GM23338 (cell line): ENCODE data around the gene BEND6. TPM values are rescaled to one million over a fixed set of nuclear protein-coding genes. Genes with fewer than 3 reads are reported as not detected.

Source experiments
- ATAC-seq: fragments of 200-7000 bp; cut with Tn5 transposase; 3 replicates; pipeline ENCODE4 v1.9.1; 2020
- DNase-seq: peaks from one replicate; pipeline ENCODE4 v3.0.0-alpha.2; 2015; ENCODE audit warnings: low spot score
- H2AFZ ChIP-seq: fragments of 200-600 bp; sonication (generic); 2 replicates; pipeline ENCODE4 v1.8.0; 2016; ENCODE audit warnings: antibody characterized with exemption, mild to moderate bottlenecking, moderate library complexity
- H3F3A ChIP-seq: fragments of 200-600 bp; sonication (generic); replicated peaks from 2 replicates; pipeline ENCODE4 v1.8.0; 2017; ENCODE audit warnings: antibody characterized with exemption, mixed run types, low read depth
- H3K27ac ChIP-seq: fragments of 200-600 bp; sonication (generic); 2 replicates; pipeline ENCODE4 v1.6.1; 2016; ENCODE audit warnings: low read depth
- H3K27me3 ChIP-seq: fragments of 200-600 bp; sonication (generic); 2 replicates; pipeline ENCODE4 v1.8.0; 2016; ENCODE audit warnings: mild to moderate bottlenecking, mixed run types, moderate library complexity; ENCODE audit not compliant: insufficient read depth
- H3K36me3 ChIP-seq: fragments of 200-600 bp; sonication (generic); 2 replicates; pipeline ENCODE4 v1.8.0; 2016; ENCODE audit warnings: mild to moderate bottlenecking; ENCODE audit not compliant: insufficient read depth
- H3K4me1 ChIP-seq: fragments of 200-600 bp; sonication (generic); 2 replicates; pipeline ENCODE4 v1.8.0; 2016; ENCODE audit warnings: mild to moderate bottlenecking, moderate library complexity; ENCODE audit not compliant: insufficient read depth
- H3K4me2 ChIP-seq: fragments of 200-600 bp; sonication (generic); 2 replicates; pipeline ENCODE4 v1.7.1; 2017; ENCODE audit warnings: mixed run types
- H3K4me3 ChIP-seq: fragments of 200-600 bp; sonication (generic); 2 replicates; pipeline ENCODE4 v1.6.1; 2016; ENCODE audit warnings: mixed run types
- H3K79me2 ChIP-seq: fragments of 200-600 bp; sonication (generic); replicated peaks from 2 replicates; pipeline ENCODE4 v1.8.0; 2017; ENCODE audit warnings: mild to moderate bottlenecking; ENCODE audit not compliant: insufficient read depth
- H3K9me2 ChIP-seq: fragments of 200-600 bp; sonication (generic); 2 replicates; pipeline ENCODE4 v1.8.0; 2017; ENCODE audit not compliant: insufficient read depth
- H4K20me1 ChIP-seq: fragments of 200-600 bp; sonication (generic); replicated peaks from 2 replicates; pipeline ENCODE4 v1.8.0; 2017; ENCODE audit warnings: mild to moderate bottlenecking; ENCODE audit not compliant: insufficient read depth
- H3K27ac Mint-ChIP-seq: 2 replicates; pipeline ENCODE4 v1.8.0; 2020; ENCODE audit warnings: inconsistent platforms, mild to moderate bottlenecking, moderate library complexity, mixed read lengths
- H3K27me3 Mint-ChIP-seq: 3 replicates; pipeline ENCODE4 v1.8.0; 2022; ENCODE audit warnings: low read depth, mild to moderate bottlenecking, moderate library complexity, mixed read lengths, inconsistent platforms; ENCODE audit not compliant: insufficient read depth, poor library complexity
- H3K36me3 Mint-ChIP-seq: 3 replicates; pipeline ENCODE4 v1.8.0; 2021; ENCODE audit warnings: low read depth, mild to moderate bottlenecking, inconsistent platforms, moderate library complexity, mixed read lengths
- H3K4me1 Mint-ChIP-seq: 3 replicates; pipeline ENCODE4 v1.8.0; 2020; ENCODE audit warnings: mild to moderate bottlenecking, inconsistent platforms, mixed read lengths
- H3K4me3 Mint-ChIP-seq: 3 replicates; pipeline ENCODE4 v1.8.0; 2021; ENCODE audit warnings: moderate library complexity, mild to moderate bottlenecking, inconsistent platforms, mixed read lengths
- H3K9me3 Mint-ChIP-seq: 3 replicates; pipeline ENCODE4 v1.8.0; 2020; ENCODE audit warnings: moderate library complexity, mild to moderate bottlenecking, inconsistent platforms, mixed read lengths
- CREB1 ChIP-seq: fragments of 250-450 bp; sonication (Bioruptor Pico); IDR thresholded peaks from 2 replicates; pipeline ENCODE4 v1.5.0; 2020; ENCODE audit warnings: low read depth, mild to moderate bottlenecking, moderate library complexity
- CTCF ChIP-seq, 2 experiments: fragments of 200-600 bp in 1 of 2; sonication (generic) in 1 of 2; conservative IDR thresholded peaks; 2 replicates each; pipeline versions ENCODE4 v1.5.1 to v1.6.1; 2016 to 2017; ENCODE audit warnings: antibody characterized with exemption in 2 of 2, low read depth in 2 of 2, mild to moderate bottlenecking in 2 of 2, moderate library complexity in 1 of 2
- ETS1 ChIP-seq: IDR thresholded peaks from 2 replicates; pipeline ENCODE4 v1.6.1; 2016; ENCODE audit warnings: antibody characterized with exemption
- EZH2 ChIP-seq: fragments of 200-600 bp; sonication (generic); IDR thresholded peaks from one replicate; pipeline ENCODE4 v1.8.0; 2017; ENCODE audit warnings: antibody characterized with exemption, mild to moderate bottlenecking, low read depth; ENCODE audit not compliant: unreplicated experiment
- EZH2phosphoT487 ChIP-seq: fragments of 200-600 bp; sonication (generic); IDR thresholded peaks from one replicate; pipeline ENCODE4 v1.8.1; 2018; ENCODE audit warnings: antibody characterized with exemption; ENCODE audit not compliant: unreplicated experiment
- JUNB ChIP-seq: IDR thresholded peaks from one replicate; pipeline ENCODE4 v1.6.1; 2016; ENCODE audit warnings: antibody characterized with exemption; ENCODE audit not compliant: unreplicated experiment
- NANOG ChIP-seq: IDR thresholded peaks from 2 replicates; pipeline ENCODE4 v1.6.1; 2016; ENCODE audit warnings: antibody characterized with exemption, borderline replicate concordance
- POLR2AphosphoS5 ChIP-seq: IDR thresholded peaks from 2 replicates; pipeline ENCODE4 v1.6.1; 2016; ENCODE audit warnings: antibody characterized with exemption, low read depth
- REST ChIP-seq: IDR thresholded peaks from one replicate; pipeline ENCODE4 v1.6.1; 2018; ENCODE audit warnings: antibody characterized with exemption; ENCODE audit not compliant: unreplicated experiment
- STAT1 ChIP-seq: IDR thresholded peaks from one replicate; pipeline ENCODE4 v1.6.1; 2016; ENCODE audit warnings: antibody characterized with exemption; ENCODE audit not compliant: unreplicated experiment
- ZNF114 ChIP-seq: fragments of 250-450 bp; sonication (Bioruptor Pico); IDR thresholded peaks from 2 replicates; pipeline ENCODE4 v1.5.0; 2020; ENCODE audit warnings: mild to moderate bottlenecking, moderate library complexity
- ZNF331 ChIP-seq: fragments of 250-450 bp; sonication (Bioruptor Pico); IDR thresholded peaks from 2 replicates; pipeline ENCODE4 v1.5.0; 2020; ENCODE audit warnings: low read depth, mild to moderate bottlenecking, moderate library complexity
- ZNF462 ChIP-seq: fragments of 250-450 bp; sonication (Bioruptor Pico); IDR thresholded peaks from 2 replicates; pipeline ENCODE4 v1.5.0; 2020; ENCODE audit warnings: mild to moderate bottlenecking, moderate library complexity
- polyA plus RNA-seq: library from polyadenylated mRNA; unstranded; fragments of >200 nt; fragmentation: Nextera tagmentation; extraction: Ambion mirVana; gene quantifications from 2 replicates; pipeline ENCODE4 v1.2.1, GENCODE V29; 2016
- total RNA-seq: library from RNA; depleted of rRNA; stranded (reverse); fragments of >200 nt; shearing (Covaris generic); gene quantifications from 2 replicates; pipeline ENCODE4 v1.2.3, GENCODE V29; 2014

Gene BEND6
- total and polyA plus RNA-seq, 2 experiments from 2014 or later, result 6.0 to 6.7 TPM

- Mint-ChIP-seq H3K27me3 (peaks cover 5% of the 10 kb centered on the region), H3K4me3 (no peak overlapping the region), H3K36me3 (no peaks in the 10 kb centered on the region), H3K4me1 (no peaks in the 10 kb centered on the region), H3K27ac (no peak overlapping the region), H3K9me3 (no peaks in the 10 kb centered on the region)
- Histone ChIP-seq H4K20me1 (no peaks in the 10 kb centered on the region), H3K27ac (no peak overlapping the region), H3K36me3 (no peaks in the 10 kb centered on the region), H3K4me1 (no peaks in the 10 kb centered on the region), H3K4me3 (no peak overlapping the region), H3K4me2 (no peak overlapping the region), H3K27me3 (no peaks in the 10 kb centered on the region), H3K9me2 (no peaks in the 10 kb centered on the region), H3K79me2 (no peaks in the 10 kb centered on the region), H3F3A (no peaks in the 10 kb centered on the region), H2AFZ (no peak overlapping the region)
- no peak for ATAC-seq
- DNase-seq, result no peak
- no peak for TF ChIP-seq ZNF331 (CRISPR knock-in tag)
- TF ChIP-seq EZH2phosphoT487, result no peak
- TF ChIP-seq CREB1, result no peak
- no peak for TF ChIP-seq STAT1
- no peak for TF ChIP-seq ZNF462
- no peak for TF ChIP-seq CTCF (conservative IDR thresholded peaks at IDR 0.05; ENCODE audit: low read depth in 2 of 2)
- TF ChIP-seq POLR2AphosphoS5, result no peak
- TF ChIP-seq ZNF114 (CRISPR knock-in tag), result no peak
- TF ChIP-seq JUNB, result no peak
- TF ChIP-seq REST, result no peak
- TF ChIP-seq EZH2, result no peak
- no peak for TF ChIP-seq NANOG
- TF ChIP-seq ETS1, result no peak
Measured at GRCh38 chr6:57006101-57006500, 51.2 kb downstream of the BEND6 start.
